ENCODE data around the gene TMEM200C.

TMEM200C gene

GRCh38 chr18:5893956-5894610 lies 1.2 kb downstream of the TMEM200C start:
- Histone ChIP-seq H3K36me3 (ENCODE audit: control insufficient read depth, low read length) (no peaks in the 10 kb centered on the region), H3K9me2 (replicated peaks; ENCODE audit: control insufficient read depth, low read length) (no peaks in the 10 kb centered on the region), H3K9me3 (ENCODE audit: control insufficient read depth, insufficient read depth, low read length) (no peaks in the 10 kb centered on the region; the same call in 1 of the 2 replicates), H3K27me3 (ENCODE audit: control insufficient read depth, low read length) (peaks cover 46% of the 10 kb centered on the region), H3F3A (ENCODE audit: control insufficient read depth, insufficient read depth) (no peaks in the 10 kb centered on the region), H3K27ac (ENCODE audit: low read depth, low read length) (no peak overlapping the region), H3K4me1 (ENCODE audit: control insufficient read depth, low read length) (no peaks in the 10 kb centered on the region), H3K4me2 (ENCODE audit: low read length) (no peak overlapping the region), H3K79me2 (ENCODE audit: control insufficient read depth, low read length) (no peaks in the 10 kb centered on the region), H4K20me1 (ENCODE audit: control insufficient read depth, insufficient read depth, low read depth, low read length) (no peaks in the 10 kb centered on the region), H3K4me3 (ENCODE audit: low read length) (no peak overlapping the region)
- TF ChIP-seq EZH2phosphoT487 (IDR thresholded peaks at IDR 0.05; ENCODE audit: borderline replicate concordance, low read length) (no peak), CTCF (IDR thresholded peaks at IDR 0.05; ENCODE audit: low read depth, low read length, poor library complexity, severe bottlenecking) (no peak)

DNA sequence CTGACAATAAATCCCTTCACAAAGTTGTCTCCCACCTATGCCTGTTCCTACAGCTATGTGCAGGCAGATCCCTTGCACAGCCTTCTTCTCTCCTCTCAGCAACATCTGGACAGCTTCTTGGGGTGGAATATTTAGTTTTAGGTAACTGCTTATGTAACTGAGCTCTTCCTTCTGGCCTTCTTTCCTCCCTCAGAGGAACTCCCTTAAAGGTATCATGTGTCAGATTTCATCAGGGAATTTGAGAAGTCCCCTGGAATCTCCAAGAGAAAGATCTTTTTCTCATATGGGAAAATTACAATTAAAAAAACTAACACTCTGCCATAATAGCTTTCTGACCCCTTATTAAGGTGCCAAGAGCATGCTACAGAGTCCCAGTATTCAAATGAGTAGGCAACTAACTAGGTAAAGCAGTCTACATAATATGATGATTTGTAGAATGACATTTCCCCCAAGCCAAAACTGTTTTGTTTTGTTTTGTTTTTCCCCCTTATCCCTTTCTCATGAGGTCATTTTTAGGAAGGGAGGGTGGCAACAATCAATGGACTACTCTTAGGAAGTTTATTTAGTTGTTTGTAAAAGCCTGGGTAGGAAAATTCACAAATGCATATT lies 2.4 kb downstream of the TMEM200C start:
- no peaks in the 10 kb centered on the region for H3F3A ChIP-seq (ENCODE audit: control insufficient read depth, insufficient read depth)
- no peaks in the 10 kb centered on the region for H3K9me2 ChIP-seq (replicated peaks; ENCODE audit: control insufficient read depth, low read length)
- no peak for TF ChIP-seq EZH2phosphoT487 (IDR thresholded peaks at IDR 0.05; ENCODE audit: borderline replicate concordance, low read length)
- TF ChIP-seq CTCF (IDR thresholded peaks at IDR 0.05; ENCODE audit: low read depth, low read length, poor library complexity, severe bottlenecking) = no peak
- H3K4me1 ChIP-seq (ENCODE audit: control insufficient read depth, low read length) = no peaks in the 10 kb centered on the region
- H3K79me2 ChIP-seq (ENCODE audit: control insufficient read depth, low read length) = no peaks in the 10 kb centered on the region
- no peak overlapping the region for H3K4me2 ChIP-seq (ENCODE audit: low read length)
- H3K27me3 ChIP-seq (ENCODE audit: control insufficient read depth, low read length) = peaks cover 41% of the 10 kb centered on the region
- no peaks in the 10 kb centered on the region; the same call in 1 of the 2 replicates for H3K9me3 ChIP-seq (ENCODE audit: control insufficient read depth, insufficient read depth, low read length)
- H4K20me1 ChIP-seq (ENCODE audit: control insufficient read depth, insufficient read depth, low read depth, low read length) = no peaks in the 10 kb centered on the region
- no peak overlapping the region for H3K27ac ChIP-seq (ENCODE audit: low read depth, low read length)
- no peaks in the 10 kb centered on the region for H3K36me3 ChIP-seq (ENCODE audit: control insufficient read depth, low read length)
- H3K4me3 ChIP-seq (ENCODE audit: low read length) = no peak overlapping the region

DNA sequence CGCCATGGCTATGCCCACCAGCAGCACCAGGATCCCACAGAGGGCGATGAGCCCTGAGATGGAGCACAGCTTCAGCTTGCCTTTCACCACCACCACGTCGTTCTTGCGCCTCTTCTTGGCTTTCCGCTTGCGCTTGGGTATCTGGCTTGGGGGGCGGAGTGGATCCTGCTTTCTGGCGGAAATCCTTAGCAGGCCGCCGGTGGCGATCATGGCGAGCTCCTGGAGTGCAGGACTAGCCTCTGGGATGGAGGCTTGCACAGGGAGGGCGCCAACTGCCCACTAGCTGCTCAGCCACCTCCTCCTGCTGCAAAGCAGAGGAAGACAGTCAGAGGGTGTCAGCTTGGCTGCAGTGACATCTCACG lies 3.5 kb downstream of the TMEM200C start:
- Histone ChIP-seq H3K36me3 (ENCODE audit: control insufficient read depth, low read length) (no peaks in the 10 kb centered on the region), H3K79me2 (ENCODE audit: control insufficient read depth, low read length) (no peaks in the 10 kb centered on the region), H3K4me2 (ENCODE audit: low read length) (no peak overlapping the region), H3K27me3 (ENCODE audit: control insufficient read depth, low read length) (peaks cover 32% of the 10 kb centered on the region), H3F3A (ENCODE audit: control insufficient read depth, insufficient read depth) (no peaks in the 10 kb centered on the region), H3K9me3 (ENCODE audit: control insufficient read depth, insufficient read depth, low read length) (no peaks in the 10 kb centered on the region; the same call in 1 of the 2 replicates), H4K20me1 (ENCODE audit: control insufficient read depth, insufficient read depth, low read depth, low read length) (no peaks in the 10 kb centered on the region), H3K9me2 (replicated peaks; ENCODE audit: control insufficient read depth, low read length) (no peaks in the 10 kb centered on the region), H3K4me3 (ENCODE audit: low read length) (no peak overlapping the region), H3K27ac (ENCODE audit: low read depth, low read length) (no peak overlapping the region), H3K4me1 (ENCODE audit: control insufficient read depth, low read length) (no peaks in the 10 kb centered on the region)
- no peak for TF ChIP-seq EZH2phosphoT487 (IDR thresholded peaks at IDR 0.05; ENCODE audit: borderline replicate concordance, low read length)
- no peak for TF ChIP-seq CTCF (IDR thresholded peaks at IDR 0.05; ENCODE audit: low read depth, low read length, poor library complexity, severe bottlenecking)

Measured in DOHH2 (cell line).